Caco-2 (cell line): Measurements from ENCODE around the gene C1QBP. TPM values are rescaled to one million over a fixed set of nuclear protein-coding genes. Genes with fewer than 3 reads are reported as not detected.

Source experiments
- BruUV-seq: library from RNA; stranded (reverse); fragments of 400-500 nt; replicated peaks from 2 replicates; lab custom pipeline; 2021; lab: Mats Ljungman, UMichigan
- CTCF ChIA-PET: fragments of 300-600 bp; sonication (Branson Sonifier 250); formaldehyde crosslinking; loops from one replicate; lab custom pipeline; 2022; ENCODE audit warnings: antibody characterized with exemption; lab: Charles Lee
- POLR2A ChIA-PET: fragments of 300-600 bp; sonication (Branson Sonifier 250); formaldehyde crosslinking; loops from one replicate; lab custom pipeline; 2022; ENCODE audit warnings: antibody characterized with exemption; lab: Charles Lee
- DNase-seq, 2 experiments: peaks; one replicate each; pipeline versions ENCODE4 v3.0.0 to v3.0.0-alpha.2; 2020 to 2022
- H3K27me3 ChIP-seq: replicated peaks from 2 replicates; pipeline ENCODE4 v1.6.0; 2011; ENCODE audit warnings: low read length; ENCODE audit not compliant: control insufficient read depth, insufficient read depth
- H3K36me3 ChIP-seq: 2 replicates; pipeline ENCODE4 v1.5.1; 2011; ENCODE audit warnings: low read length; ENCODE audit not compliant: control insufficient read depth, insufficient read depth
- H3K4me1 ChIP-seq: fragments of 250-450 bp; sonication (Bioruptor Pico); 2 replicates; pipeline ENCODE4 v1.5.1; 2020; ENCODE audit warnings: mild to moderate bottlenecking
- H3K4me3 ChIP-seq: 2 replicates; pipeline ENCODE4 v1.5.1; 2011; ENCODE audit warnings: low read depth, mild to moderate bottlenecking, control low read depth, low read length
- H3K9me3 ChIP-seq: fragments of 250-450 bp; sonication (Bioruptor Pico); 2 replicates; pipeline ENCODE4 v1.5.1; 2020; ENCODE audit warnings: mild to moderate bottlenecking, moderate library complexity
- H3K27ac Mint-ChIP-seq: one replicate; pipeline ENCODE4 v1.8.0; 2022; ENCODE audit warnings: mixed read lengths; ENCODE audit not compliant: unreplicated experiment
- H3K27me3 Mint-ChIP-seq: one replicate; pipeline ENCODE4 v1.8.0; 2022; ENCODE audit warnings: mixed read lengths; ENCODE audit not compliant: insufficient read depth, unreplicated experiment
- H3K36me3 Mint-ChIP-seq: one replicate; pipeline ENCODE4 v1.8.0; 2022; ENCODE audit warnings: mild to moderate bottlenecking, mixed read lengths; ENCODE audit not compliant: insufficient read depth, unreplicated experiment
- H3K4me1 Mint-ChIP-seq: one replicate; pipeline ENCODE4 v1.8.0; 2022; ENCODE audit warnings: low read depth, mixed read lengths; ENCODE audit not compliant: unreplicated experiment
- H3K4me3 Mint-ChIP-seq: one replicate; pipeline ENCODE4 v1.8.0; 2022; ENCODE audit warnings: mild to moderate bottlenecking, moderate library complexity, mixed read lengths; ENCODE audit not compliant: unreplicated experiment
- H3K9me3 Mint-ChIP-seq: one replicate; pipeline ENCODE4 v1.8.0; 2022; ENCODE audit warnings: mixed read lengths; ENCODE audit not compliant: unreplicated experiment
- CTCF ChIP-seq, 2 experiments: fragments of 200-600 bp in 1 of 2; IDR thresholded peaks; 1 replicate in 1 of 2; 2 replicates in 1 of 2; pipeline versions ENCODE4 v1.5.1 to v1.8.0; 2011 to 2022; ENCODE audit warnings: antibody characterized with exemption in 1 of 2, control low read depth in 1 of 2, inconsistent platforms in 1 of 2, low read depth in 1 of 2, low read length in 1 of 2, mild to moderate bottlenecking in 1 of 2, moderate library complexity in 1 of 2; ENCODE audit not compliant: insufficient read depth in 1 of 2, severe bottlenecking in 1 of 2, unreplicated experiment in 1 of 2
- intact Hi-C: fragments of 100-400 bp; cut with micrococcal nuclease; formaldehyde crosslinking; loops from one replicate; pipeline ENCODE4 v1.10.0; 2022; ENCODE audit not compliant: unreplicated experiment
- total RNA-seq: library from RNA; stranded (reverse); gene quantifications from 2 replicates; pipeline ENCODE4 v1.2.3, GENCODE V29; 2022

C1QBP gene
- total RNA-seq, 1 experiment from 2014 or later = 129 TPM

- 0 out of 2 replicates have a peak, but pooled peaks cover 3% of the 10 kb centered on the region for H3K4me1 ChIP-seq
- peak within 1 kb of the TSS; percentile 90 for H3K27ac Mint-ChIP-seq
- no peaks in the 10 kb centered on the region for H3K36me3 ChIP-seq
- peaks cover 38% of the 10 kb centered on the region for H3K36me3 Mint-ChIP-seq
- BruUV-seq = TSS peak; percentile 50
- POLR2A ChIA-PET = interaction anchor here (0.5 to 1.0 kb wide), 5 partner anchors 11 to 1600 kb away, joined by 4 to 10 read pairs (median 8); partner anchors contain the start of genes DHX33 and NUP88
- H3K27me3 ChIP-seq = no peaks in the 10 kb centered on the region
- TF ChIP-seq CTCF (IDR thresholded peaks at IDR 0.05; ENCODE audit: insufficient read depth in 1 of 2, low read depth in 1 of 2, low read length in 1 of 2, severe bottlenecking in 1 of 2, unreplicated experiment in 1 of 2) = no peak
- no peaks in the 10 kb centered on the region for H3K9me3 Mint-ChIP-seq
- intact Hi-C loops = loop anchor here (1.0 kb wide), 1 partner anchor 19 kb away; no protein-coding TSS in a partner anchor
- no peaks in the 10 kb centered on the region for H3K27me3 Mint-ChIP-seq
- H3K4me1 Mint-ChIP-seq = no peaks in the 10 kb centered on the region
- H3K9me3 ChIP-seq = no peaks in the 10 kb centered on the region
- DNase-seq = peak; percentile 90 to 96
- CTCF ChIA-PET = interaction anchor here (0.7 to 1.9 kb wide), 3 partner anchors 18 to 55 kb away, joined by 3 to 7 read pairs (median 3); partner anchors contain the start of genes C1QBP and DHX33
- peak within 1 kb of the TSS; percentile 80 for H3K4me3 ChIP-seq
- peak within 1 kb of the TSS; percentile 90 for H3K4me3 Mint-ChIP-seq
Measured at GRCh38 chr17:5486206-5487124, 47.5 kb upstream of the C1QBP start, which contains the start of gene MIS12. Gene MIS12 (plus strand): TSS chr17:5486566. CDS start chr17:5488863, 2,297 bp downstream.

GRCh38 chr17:5485270-5486205, 46.6 kb upstream of the C1QBP start, which contains the start of gene DERL2:
Gene DERL2 (minus strand): TSS chr17:5486178. CDS start chr17:5486161, 17 bp downstream.
- Mint-ChIP-seq H3K27ac (peak within 1 kb of the TSS; percentile 90), H3K4me1 (no peaks in the 10 kb centered on the region), H3K4me3 (peak within 1 kb of the TSS; percentile 90), H3K9me3 (no peaks in the 10 kb centered on the region), H3K27me3 (no peaks in the 10 kb centered on the region), H3K36me3 (peaks cover 44% of the 10 kb centered on the region)
- intact Hi-C loops = loop anchor here (1.0 kb wide), 1 partner anchor 18 kb away; no protein-coding TSS in a partner anchor
- no peak for TF ChIP-seq CTCF (IDR thresholded peaks at IDR 0.05; ENCODE audit: insufficient read depth in 1 of 2, low read depth in 1 of 2, low read length in 1 of 2, severe bottlenecking in 1 of 2, unreplicated experiment in 1 of 2)
- CTCF ChIA-PET = interaction anchor here (0.7 to 1.9 kb wide), 3 partner anchors 17 to 56 kb away, joined by 3 to 7 read pairs (median 3); partner anchors contain the start of genes C1QBP and DHX33
- peak in 1 of 2 experiments; percentile 19 for DNase-seq
- H3K27me3 ChIP-seq = no peaks in the 10 kb centered on the region
- TSS peak; percentile 47 for BruUV-seq
- H3K36me3 ChIP-seq = no peaks in the 10 kb centered on the region
- peak within 1 kb of the TSS; percentile 80 for H3K4me3 ChIP-seq
- H3K4me1 ChIP-seq = 0 out of 2 replicates have a peak, but pooled peaks cover 3% of the 10 kb centered on the region
- H3K9me3 ChIP-seq = no peaks in the 10 kb centered on the region
- POLR2A ChIA-PET = interaction anchor here (0.5 to 1.0 kb wide), 4 partner anchors 10 to 1601 kb away, joined by 7 to 10 read pairs (median 8); partner anchors contain the start of gene DHX33
